HG02870 (cell line): Measurements from ENCODE around the gene NRXN3.
A peak's percentile ranks its signal among the peaks of the same experiment; 100 is the strongest.
"Not testable (repeated sequence)": the region's sequence is repeated elsewhere in the genome, so short reads cannot be mapped to it uniquely, and the experiment has no call there.

Experiments
- ATAC-seq: cut with Tn5 transposase; IDR thresholded peaks from one replicate; pipeline ENCODE4 v1.9.1; 2021; ENCODE audit warnings: mild to moderate bottlenecking, moderate library complexity; ENCODE audit not compliant: unreplicated experiment

NRXN3 gene

GRCh38 chr14:78398216-78398615 lies 228.0 kb downstream of the NRXN3 start:
- ATAC-seq, result no peak

GRCh38 chr14:78399316-78399889 lies 229.2 kb downstream of the NRXN3 start:
- ATAC-seq, result no peak

DNA sequence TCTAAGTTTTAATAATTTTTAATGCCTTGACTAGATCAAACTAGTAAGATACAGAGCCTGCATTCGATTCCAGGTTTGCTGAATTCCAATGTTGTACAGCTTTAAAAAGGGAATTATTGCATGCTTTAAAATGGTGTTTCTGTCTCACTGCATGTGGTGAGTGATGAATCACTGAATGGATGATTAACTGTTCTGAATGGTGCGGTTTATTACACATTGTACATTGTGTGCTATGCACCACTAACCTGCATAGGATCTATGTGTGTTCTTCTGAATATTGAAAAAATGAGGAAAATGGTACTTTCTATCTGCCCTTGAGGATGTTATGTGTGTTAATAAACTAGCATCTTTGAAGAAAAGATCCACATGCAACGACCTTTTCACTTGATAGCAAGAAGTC lies 231.7 kb downstream of the NRXN3 start:
- ATAC-seq, result no peak

- peak; percentile 74 for ATAC-seq
These were observed 233.2 kb downstream of the NRXN3 start for GRCh38 chr14:78403278-78403815.

- no peak for ATAC-seq
These were observed 235.1 kb downstream of the NRXN3 start for GRCh38 chr14:78405079-78405856.

GRCh38 chr14:78412475-78412874 lies 242.3 kb downstream of the NRXN3 start:
- ATAC-seq, result no peak

- ATAC-seq, result no peak
These were observed 244.0 kb downstream of the NRXN3 start for GRCh38 chr14:78414172-78414571.

GRCh38 chr14:78417532-78417931 lies 247.4 kb downstream of the NRXN3 start:
- ATAC-seq, result no peak

DNA sequence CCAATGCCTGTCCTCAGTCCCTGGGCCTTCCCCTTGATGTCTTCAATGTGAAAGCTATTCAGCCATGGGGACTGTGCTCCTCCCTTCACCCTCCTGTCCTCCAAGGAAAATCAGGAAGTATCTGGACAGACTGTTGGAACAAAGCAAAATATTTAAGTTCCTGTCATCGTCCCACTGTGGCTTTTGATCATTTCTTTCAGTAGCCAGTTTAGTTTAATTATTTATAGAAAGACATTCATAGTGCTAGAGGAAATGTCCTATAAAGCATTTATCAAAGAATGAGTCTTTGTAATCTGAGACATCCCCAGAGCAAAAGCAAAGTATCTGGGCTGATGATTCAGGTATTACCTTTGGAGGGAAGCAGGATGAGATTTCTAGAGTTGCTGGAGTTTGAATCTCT lies 254.1 kb downstream of the NRXN3 start:
- ATAC-seq, result no peak

DNA sequence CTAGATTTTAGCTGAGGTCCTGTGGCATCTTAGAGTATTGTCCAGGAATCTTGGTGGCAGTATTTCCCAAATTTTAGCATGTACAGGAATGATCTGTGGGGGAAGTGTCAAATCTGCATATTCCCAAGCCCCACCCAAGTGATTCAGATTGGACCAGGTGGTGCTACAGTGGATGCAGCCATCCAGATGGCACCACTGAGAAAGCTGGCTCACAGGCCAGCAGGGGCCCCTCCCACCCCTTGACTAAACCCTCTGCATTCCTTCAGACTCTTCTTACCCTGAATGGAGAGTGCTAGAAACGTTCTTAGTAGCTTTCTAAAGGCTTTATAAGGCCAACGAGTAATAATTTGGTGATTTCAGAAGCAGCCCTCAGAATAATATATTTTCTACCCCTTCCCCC lies 255.2 kb downstream of the NRXN3 start:
- no peak for ATAC-seq

DNA sequence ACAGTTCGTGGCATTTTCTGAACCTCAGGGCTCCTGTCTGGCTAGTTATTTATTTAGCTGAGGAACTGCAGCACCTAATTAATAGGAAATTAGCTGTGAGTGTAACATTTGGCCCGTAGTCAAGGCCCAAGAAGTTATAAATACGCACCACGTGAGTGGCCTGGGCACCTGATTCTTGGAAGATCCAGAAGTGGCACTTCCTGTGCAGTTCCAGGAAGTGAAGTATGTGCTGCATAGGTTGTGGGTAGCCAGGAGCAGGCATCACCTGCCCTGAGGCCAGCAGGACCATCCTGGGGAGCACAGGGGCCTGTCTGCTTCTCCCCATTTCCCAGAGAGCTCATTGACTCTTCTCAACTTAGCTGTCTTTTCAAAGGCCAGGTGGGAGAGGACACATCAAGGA lies 255.6 kb downstream of the NRXN3 start:
- no peak for ATAC-seq

- no peak for ATAC-seq
These were observed 261.9 kb downstream of the NRXN3 start for GRCh38 chr14:78432046-78432445.

DNA sequence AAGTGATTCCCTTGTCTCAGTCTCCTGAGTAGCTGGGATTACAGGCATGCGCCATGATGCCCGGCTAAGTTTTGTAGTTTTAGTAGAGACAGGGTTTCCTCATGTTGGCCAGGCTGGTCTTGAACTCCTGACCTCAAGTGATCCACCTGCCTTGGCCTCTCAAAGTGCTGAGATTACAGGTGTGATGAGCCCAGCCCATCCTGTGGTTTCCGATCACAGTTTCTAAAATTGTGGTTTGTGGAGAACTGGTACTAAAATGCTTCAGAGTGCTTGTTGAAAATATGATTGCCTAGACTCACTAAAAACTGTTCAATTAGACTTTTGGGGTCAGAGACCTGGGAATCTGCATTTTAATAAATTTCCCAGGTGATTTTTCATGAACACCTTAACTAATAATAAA lies 267.3 kb downstream of the NRXN3 start:
- not testable (repeated sequence) for ATAC-seq

DNA sequence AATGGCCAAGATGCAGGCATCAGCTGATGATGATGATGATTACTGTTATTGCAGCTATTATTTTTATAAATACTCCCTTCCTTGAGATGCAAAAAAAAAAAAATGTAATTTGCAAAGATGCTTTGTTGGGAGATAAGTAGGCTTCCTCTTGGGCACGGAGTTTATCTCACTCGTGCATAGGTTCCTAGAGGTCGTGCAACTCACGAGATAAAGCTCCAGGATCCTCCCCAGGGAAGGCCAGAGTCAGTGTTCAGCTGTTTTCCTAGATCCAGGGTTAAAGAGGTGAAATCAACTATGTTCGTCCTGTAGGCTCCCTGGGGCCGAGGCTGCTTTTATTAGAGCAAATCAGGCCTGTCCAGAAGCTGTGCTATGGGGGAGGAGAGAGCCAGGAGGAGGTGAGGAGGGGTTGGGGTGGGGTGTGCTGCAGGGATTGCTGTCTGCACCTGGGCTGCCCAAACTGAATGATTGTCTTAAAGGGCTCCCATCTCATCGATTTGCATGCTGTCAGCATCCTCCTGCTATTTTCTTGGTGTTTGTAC lies 270.3 kb downstream of the NRXN3 start:
- no peak for ATAC-seq

- ATAC-seq, result no peak
These were observed 273.7 kb downstream of the NRXN3 start for GRCh38 chr14:78443834-78444233.

- ATAC-seq, result no peak
These were observed 275.1 kb downstream of the NRXN3 start for GRCh38 chr14:78445275-78445674.

GRCh38 chr14:78446807-78447206 lies 276.6 kb downstream of the NRXN3 start:
- ATAC-seq, result no peak

- ATAC-seq, result peak; percentile 64
These were observed 278.3 kb downstream of the NRXN3 start for GRCh38 chr14:78448164-78449094.

GRCh38 chr14:78450669-78451318 lies 280.6 kb downstream of the NRXN3 start:
- no peak for ATAC-seq

DNA sequence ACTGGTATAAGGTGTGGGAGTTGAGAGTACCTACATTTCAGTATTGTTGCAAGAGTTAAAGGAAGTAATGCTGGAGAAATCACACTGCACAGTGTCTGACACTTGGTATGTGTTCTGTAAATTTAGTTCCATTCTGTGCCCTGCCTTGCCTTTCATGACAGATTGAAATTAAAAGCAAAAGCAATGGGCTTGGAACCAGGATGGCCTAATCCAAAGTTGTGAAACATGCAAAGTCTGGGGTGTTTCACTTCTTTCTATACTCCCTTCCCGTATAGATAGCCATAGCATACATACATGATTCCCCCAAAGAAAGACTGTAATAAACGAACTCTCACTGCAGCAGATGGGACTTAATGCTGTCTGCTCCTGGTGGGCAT lies 281.1 kb downstream of the NRXN3 start:
- no peak for ATAC-seq
